HG02610 (cell line): ENCODE measurements around the gene ECT2.
"Not testable (repeated sequence)": the region's sequence is repeated elsewhere in the genome, so short reads cannot be mapped to it uniquely, and the experiment has no call there.

Experiments used
- ATAC-seq: cut with Tn5 transposase; IDR thresholded peaks from one replicate; pipeline ENCODE4 v1.9.1; 2021; ENCODE audit warnings: mild to moderate bottlenecking, moderate library complexity; ENCODE audit not compliant: unreplicated experiment

ECT2 gene

DNA sequence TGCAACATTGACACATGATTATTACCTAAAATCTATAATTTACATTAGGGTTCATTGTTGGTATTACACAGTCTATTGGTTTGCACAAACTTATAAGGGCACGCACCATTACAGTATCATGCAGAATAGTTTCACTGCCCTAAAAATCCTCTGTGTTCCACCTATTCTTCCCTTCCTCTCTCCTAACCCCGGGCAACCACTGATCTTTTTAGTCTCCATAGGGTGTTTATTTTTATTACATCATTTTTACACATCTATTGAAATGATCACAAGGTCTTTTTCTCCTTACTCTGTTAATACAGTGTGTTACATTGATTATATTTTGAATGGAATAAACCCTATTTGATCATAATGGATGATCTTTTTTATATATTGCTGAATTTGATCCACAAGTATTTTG, 15.5 kb upstream of the ECT2 start:
- ATAC-seq: no peak

DNA sequence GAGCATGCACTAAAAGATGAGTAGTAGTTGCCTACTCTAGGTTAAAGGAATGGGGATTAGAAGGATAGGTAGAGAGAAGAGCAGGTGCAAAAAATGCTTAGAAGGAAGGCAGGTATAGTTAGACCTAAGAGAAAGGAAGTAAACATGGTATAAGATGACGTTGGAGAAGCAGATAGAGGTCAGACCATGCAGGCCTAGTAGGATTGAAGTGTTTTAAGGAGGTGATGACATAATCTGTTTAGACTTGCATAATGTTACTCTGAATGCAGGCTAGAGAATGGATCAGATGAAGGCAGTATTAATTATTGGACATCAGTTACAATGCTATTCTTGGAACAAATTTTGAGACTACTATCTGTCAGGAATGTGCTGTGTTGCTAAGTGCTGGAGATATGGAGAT, 11.1 kb upstream of the ECT2 start:
- no peak for ATAC-seq

DNA sequence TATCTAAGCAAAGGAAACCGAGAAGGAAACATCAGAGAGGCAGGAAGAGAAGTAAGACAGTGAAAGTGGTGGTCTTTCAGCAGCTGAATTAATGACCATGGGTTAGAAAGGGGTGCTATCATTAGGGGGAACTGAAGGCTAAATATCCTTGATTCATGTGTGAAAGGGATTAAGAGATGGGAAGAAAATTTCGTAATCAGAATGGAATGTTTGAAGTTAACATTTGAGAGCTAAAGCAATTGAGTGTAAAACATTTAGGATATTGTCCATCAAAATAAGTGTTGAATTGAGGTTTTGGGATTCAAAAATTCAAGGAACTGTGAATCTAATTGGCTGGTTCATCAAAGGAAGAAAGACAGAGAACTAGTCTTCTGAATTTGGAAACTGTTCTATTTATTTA, 4.1 kb upstream of the ECT2 start:
- no peak for ATAC-seq

DNA sequence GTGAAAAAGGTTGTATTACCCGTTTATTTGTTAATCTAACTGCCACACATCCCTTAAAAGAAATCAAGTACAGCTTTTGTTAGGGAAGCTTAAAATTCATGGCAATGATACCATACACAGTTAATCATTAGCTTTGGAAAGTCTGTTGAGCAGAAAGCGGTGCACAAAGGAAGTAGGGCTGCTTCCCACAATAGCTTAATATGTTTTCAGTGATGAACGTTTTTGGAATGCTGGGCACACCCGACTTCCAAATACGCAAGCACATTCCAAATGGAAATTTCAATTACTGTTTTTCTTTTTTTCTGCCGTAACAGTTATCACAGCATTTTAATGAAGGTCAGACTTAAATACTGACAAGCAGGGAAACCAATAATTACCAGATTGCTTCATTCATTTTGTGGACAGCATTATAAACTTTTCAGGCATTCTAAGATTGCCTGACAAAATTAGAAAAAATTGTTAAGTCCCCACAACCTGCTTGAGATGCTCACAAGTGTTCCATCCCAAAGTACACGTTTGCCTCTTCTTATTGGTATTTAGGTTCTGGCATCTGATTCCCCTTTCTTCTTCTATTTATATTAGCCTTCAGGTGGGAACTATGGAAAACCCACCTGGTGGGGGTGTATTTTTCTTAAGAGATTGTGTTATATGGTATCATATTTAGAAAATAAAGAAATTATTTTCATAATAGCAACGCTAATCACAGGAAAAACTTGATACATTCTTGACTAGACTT, 1.1 kb upstream of the ECT2 start:
- ATAC-seq: no peak

DNA sequence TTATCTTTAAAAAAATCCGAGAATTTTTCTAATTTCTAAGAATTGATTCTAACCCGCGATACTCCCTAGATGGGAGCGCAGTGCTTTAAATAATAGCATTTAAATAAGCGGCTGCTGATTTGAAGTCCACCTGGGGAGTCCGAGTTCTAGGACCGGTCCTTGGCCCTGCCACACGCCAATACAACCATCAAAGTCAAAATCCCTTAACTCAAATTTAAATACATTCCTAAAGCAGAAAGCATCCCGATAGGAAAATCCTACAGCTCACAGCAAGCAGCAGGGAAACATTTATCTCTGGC, 508 bp upstream of the ECT2 start:
- no peak for ATAC-seq

DNA sequence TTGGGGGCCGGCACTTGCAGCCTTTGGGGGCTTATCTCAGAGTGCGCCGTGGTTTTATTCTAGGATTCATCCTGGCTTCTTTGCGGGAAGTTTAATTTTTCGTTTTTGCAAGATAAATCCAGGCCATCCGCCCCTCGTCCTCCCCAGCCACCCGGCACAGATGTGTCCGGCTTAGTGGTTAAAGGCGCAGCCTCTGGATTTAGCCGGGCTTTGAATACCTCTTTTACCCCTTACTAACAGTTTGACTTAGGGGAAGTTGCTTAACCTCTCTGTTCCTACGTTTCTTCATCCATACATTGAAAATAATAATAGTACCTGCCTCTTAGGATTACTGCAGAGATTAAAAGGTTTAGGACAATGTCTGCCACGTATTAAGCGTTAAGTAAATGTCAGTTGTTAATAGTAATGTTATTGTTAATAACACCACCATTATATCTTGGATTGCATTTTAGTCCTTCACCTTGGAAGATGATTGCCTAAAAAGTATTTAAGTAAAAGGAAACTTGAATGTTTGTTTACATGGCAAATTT, 714 bp downstream of the ECT2 start:
- ATAC-seq: no peak

DNA sequence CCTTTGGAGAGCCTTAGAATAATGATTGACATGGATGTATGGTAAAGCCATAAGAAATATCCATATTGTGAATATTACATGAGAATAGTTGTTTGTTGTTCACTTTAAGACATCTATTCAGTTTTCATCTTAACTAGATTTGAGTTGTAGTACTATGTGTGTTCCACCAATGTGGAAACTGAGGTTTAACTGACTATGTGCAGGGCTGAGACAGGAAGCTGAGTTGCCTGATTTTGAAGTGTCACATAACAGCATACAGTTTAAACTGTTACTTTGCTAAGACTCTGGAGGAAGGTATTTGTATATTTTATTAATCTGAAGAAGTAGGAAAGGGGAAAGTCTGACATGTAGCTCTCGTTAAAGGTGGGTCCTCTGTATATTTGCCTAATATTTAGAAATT, 2.1 kb downstream of the ECT2 start:
- no peak for ATAC-seq

DNA sequence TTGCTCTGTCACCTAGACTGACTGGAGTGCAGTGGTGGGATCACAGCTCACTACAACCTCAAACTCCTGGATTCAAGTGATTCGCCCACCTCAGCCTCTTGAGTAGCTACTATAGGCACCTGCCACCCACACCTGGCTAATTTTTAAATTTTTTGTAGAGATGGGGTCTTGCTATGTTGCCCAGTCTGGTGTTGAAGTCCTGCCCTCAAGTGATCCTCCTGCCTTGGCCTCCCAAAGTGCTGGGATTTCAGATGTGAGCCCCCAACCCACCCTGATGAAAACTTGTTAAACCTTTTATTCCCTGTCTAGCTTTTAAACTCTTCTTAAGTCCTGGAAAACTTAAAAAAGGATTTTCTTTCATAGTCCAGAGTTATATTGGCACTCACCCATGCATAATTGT, 2.6 kb downstream of the ECT2 start:
- ATAC-seq: no peak

DNA sequence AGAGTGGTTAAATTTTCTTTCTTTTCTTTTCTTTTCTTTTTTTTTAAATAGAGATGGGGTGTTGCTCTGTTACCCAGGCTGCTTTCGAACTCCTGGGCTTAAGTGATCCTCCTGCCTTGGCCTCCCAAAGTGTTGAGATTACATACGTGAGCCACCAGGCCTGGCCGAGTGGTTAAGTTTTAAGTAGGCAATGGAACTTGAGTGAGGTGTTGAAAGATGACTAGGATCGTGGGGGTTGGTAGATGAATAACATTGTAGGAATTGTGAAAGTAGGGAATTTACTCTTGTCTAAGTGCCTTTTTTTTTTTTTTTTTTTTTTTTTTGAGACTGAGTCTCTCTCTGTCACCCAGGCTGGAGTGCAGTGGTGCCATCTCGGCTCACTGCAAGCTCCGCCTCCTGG, 9.9 kb downstream of the ECT2 start:
- not testable (repeated sequence) for ATAC-seq

DNA sequence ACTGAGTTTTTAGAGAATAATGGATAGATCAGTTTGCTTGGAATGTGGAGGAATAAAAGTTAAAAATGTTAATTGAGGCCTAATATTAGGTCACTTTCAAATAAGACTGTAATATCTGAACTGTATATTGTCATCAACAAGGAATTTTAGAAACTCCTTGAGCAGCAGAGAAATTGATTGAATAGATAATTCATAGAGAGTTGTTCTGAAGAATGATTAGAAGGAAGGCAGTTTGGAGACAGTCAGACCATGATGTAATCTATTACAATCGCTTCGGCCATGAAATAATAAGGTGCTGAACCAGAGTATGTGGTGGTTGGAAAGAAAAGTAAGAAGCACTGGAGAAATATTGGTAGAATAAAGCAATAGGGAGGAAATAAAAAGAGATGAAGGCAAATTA, 15.7 kb downstream of the ECT2 start:
- no peak for ATAC-seq

DNA sequence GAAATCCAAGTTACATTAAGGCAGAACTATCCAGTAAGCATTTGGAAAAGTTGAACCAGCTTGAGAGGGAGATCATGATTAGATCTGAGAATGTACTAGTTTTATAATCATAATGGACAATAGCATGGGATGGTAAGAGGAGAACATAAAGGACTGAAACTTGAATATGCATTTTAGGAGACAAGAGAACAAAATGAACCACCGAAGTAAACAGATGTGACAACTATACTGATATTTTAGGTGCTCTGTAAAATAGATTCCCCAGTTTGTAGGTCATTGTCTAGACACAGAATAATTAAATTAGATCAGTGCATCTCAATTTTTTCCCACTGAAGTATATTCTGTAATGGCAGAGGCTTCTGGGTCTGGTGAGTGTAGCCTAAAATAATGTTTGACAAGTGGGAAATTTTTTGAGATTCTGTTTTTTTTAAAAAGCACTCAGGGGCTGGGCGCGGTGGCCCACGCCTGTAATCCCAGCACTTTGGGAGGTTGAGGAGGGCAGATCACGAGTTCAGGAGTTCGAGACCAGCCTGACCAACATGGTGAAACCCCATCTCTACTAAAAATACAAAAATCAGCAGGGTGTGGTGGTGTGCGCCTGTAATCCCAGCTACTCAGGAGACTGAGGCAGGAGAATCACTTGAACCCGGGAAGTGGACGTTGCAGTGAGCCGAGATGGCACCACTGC, 16.3 kb downstream of the ECT2 start:
- no peak for ATAC-seq

DNA sequence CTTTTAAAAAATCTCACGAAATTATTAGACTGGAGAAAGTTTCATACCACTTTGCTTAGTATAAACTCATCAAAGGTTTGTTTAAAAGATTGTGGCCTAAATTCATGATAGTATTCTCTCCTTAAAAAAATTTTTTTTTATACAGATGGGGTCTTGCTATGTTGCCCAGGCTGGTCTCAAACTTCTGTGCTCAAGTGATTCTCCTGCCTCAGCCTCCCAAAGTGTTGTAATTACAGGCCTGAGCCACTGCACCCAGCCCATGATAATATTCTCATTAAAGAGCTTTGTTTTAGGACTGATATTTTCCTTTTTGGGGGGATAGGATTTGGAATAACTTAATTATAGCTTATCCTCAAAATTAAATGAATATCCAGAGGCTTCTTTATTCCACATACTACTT, 19.9 kb downstream of the ECT2 start:
- ATAC-seq: no peak

DNA sequence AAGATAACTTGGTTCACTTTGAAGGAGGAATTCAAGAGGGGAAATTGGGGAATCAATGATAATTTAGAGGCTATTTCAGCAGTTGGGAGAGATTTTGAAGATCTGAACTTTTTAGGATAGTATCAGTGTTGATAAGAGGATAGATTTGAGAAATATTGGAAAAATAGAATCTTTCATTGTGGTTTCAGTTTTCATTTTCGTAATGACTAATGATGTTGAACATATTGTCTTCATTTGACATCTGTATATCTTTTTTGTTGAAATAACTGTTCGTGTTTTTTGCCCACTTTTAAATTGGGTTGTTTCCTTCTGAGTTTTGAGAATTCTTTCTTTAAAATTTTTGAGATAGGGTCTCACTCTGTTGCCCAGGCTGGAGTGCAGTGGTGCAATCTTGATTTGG, 21.1 kb downstream of the ECT2 start:
- ATAC-seq: no peak

DNA sequence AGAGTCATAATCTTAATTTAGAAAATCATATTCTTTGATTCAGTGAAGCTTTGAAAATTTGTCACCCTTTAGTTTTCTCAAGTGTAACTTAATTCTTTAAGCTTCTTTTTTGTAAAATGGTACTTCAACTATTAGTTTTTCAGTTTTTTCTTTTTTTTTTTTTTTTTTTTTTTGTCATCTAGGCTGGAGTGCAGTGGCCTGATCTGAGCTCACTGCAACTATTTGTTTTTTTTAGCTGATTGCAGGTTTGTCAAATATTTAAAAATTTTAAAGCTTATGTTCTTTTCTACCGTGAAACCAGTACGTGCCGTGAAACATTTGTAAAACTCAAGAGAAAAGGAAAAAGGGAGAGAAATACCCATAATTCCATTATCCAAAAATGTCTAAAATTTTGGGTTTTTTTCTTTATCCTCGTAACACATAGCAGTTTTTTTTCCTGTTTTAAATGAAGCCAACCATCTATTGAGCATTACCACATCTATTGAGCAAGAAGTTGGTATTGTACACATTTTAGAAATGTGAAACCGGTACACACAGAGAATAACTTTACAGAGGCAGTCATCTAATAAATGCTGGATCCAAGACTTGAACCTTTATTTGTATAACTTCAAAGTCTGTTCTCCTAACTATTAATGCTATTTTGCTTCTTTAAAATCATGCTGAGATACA, 25.7 kb downstream of the ECT2 start:
- ATAC-seq: no peak

DNA sequence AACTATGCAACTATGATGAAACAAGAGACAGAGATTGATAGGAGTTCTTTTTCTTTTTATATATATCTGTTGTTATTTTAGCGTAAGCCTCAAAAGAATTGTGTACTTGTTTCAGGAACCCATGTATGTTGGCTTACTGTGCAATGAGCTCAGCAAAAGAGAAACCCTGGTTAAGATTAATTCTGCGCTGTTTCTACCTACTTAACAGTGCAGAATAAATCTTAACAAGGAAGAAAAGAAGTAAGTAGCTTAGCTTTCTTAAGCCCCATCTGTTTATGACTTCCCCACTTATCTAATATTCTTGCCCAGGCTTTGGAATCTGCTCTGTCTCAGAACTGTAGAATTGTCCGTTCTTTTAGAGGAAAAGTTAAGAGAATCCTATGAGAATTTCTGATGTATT, 27.4 kb downstream of the ECT2 start:
- ATAC-seq: no peak

DNA sequence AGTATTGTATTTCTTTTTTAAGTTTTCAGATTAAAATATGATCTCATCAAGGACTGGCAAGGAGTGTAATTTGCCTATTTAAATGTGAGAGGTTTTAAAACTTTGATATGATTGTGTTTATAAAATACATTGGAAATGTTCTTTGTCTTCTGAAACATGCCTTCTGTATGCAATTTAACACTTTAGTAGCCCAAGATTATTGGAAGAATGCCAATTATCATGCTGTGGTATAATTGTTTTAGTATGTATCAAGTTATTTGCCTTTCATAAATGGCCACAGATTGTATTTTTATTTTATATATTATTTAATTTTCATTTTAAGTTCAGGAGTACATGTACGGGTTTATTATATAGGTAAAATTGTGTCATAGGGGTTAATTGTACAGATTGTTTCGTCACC, 31.7 kb downstream of the ECT2 start:
- no peak for ATAC-seq

DNA sequence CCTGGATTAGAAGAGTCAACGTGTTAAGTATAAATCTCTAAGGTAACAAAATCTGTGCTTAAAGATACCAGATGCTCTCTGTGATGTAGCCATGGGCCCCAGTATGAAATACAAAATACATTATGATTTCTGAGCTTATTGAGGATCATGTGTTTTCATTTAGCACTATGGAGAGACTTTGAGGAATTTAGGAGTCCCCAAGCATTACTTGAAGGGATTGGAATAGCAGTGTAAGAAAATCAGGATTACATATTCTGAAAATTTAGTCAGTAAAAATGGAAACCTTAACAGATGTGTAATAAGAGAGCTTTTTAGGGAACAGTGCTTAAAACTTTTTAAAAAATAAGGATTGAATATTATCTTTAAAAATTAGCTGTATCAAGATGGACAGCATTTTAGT, 35.5 kb downstream of the ECT2 start:
- ATAC-seq: no peak

DNA sequence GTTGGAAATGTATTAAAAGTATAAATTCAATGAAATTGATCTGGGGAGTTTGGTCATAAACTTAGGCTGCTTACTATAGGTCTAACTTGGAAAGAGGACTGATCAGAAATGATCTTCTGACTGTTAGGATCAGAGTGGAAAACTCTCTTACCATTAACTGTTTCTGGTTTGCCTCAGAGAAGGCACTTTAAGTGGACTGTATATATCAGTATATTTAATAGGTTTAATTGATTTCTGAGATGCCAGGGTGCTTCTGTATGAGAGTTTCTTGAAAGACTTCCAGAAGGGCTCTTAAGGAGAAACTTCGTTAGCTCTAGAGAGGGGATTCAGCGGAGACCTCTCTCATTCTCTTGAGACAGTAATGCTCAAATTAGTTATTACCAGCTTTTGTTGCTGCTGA, 36.5 kb downstream of the ECT2 start:
- no peak for ATAC-seq

DNA sequence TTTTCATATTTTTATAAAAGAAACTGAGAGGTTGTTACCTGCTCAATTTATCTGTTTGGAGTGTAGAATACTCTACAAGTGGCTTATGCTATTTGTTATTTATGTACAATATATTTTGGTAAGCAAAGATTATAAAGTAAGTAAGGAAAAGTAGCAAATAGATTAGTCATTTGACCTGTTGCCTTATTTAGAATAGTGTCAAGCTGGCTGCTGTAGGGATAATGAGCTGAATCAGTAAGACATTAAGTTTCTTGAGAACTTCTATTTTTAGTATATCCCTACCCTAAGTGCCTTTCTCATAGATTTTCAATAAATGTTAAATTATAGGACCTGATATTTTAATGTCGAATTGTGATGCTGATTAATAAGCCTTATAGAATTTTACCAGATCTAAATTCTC, 37.2 kb downstream of the ECT2 start:
- no peak for ATAC-seq

DNA sequence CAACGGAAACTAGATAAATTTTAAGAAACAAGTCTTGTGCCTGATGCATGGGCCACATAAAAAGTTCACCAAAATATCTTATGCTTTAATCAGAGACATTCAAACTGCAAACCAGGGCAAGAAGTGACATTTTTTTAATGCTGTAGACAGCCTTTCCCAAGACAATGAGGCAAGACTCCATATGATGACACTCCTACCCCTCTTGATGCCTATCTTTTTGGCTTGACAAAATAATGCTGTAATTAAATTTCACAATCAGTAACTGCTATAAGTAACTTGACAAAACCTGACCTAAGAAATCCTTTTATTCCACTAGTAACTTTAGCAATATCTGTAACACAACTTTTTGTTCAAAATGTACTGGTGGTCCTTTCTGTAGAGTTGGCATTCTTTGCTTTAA, 48.7 kb downstream of the ECT2 start:
- no peak for ATAC-seq

DNA sequence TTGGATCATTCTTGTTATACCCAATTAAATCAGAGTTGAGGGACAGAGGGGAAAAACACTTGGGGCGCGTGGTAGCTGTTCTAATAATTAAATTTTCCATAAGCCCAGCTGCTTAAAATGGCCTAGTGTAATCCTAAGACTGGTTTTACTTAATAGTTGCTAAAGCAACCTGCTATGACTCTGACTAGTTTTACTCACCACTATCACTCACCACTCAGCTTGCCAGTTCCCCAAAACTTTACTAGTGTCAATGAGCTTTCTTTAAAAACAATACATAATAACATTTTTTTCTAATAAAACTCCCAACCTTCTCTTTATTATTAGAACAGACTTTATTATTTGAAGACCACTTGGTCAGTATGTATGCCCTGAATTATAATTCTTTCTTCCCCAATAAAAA, 49.6 kb downstream of the ECT2 start:
- ATAC-seq: no peak

DNA sequence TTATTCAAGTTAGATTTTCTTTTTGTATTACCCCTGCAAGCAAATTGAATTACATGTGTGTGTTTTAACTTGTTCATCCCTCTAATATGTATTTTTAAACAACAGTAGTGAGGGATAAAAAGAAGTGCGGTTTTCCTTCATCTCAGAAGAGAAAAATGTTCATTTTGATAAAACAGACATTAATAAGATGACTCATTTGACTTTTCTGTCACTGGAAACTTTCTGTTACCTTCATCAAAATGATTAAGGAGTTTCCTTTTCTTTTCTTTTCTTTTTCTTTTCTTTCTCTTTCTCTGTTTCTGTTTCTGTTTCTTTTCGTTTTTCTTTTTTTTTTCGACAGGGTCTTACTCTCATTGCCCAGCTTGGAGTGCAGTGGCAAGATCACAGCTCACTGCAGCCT, 53.0 kb downstream of the ECT2 start:
- ATAC-seq: no peak
